IMR-90 (cell line): Measurements from ENCODE around the gene LIN7B. TPM values are rescaled to one million over a fixed set of nuclear protein-coding genes. Genes with fewer than 3 reads are reported as not detected.

Experiments used
- ATAC-seq: fragments of 200-7000 bp; cut with Tn5 transposase; 2 replicates; pipeline ENCODE4 v1.9.1; 2020; ENCODE audit warnings: low read depth, mild to moderate bottlenecking, moderate library complexity
- BruUV-seq: library from RNA; stranded (reverse); fragments of 400-500 nt; replicated peaks from 2 replicates; lab custom pipeline; 2021; lab: Mats Ljungman, UMichigan
- CTCF ChIA-PET: fragments of 300-600 bp; formaldehyde crosslinking; extraction: SDS; loops from one replicate; lab custom pipeline; 2021; ENCODE audit warnings: antibody characterized with exemption; lab: Yijun Ruan, JAX
- POLR2A ChIA-PET: fragments of 300-600 bp; sonication (Branson Sonifier 250); formaldehyde crosslinking; loops from one replicate; lab custom pipeline; 2022; ENCODE audit warnings: antibody characterized with exemption; ENCODE audit not compliant: unreplicated experiment; lab: Charles Lee
- DNase-seq: peaks from one replicate; pipeline ENCODE4 v3.0.0; 2013
- H2AFZ ChIP-seq: replicated peaks from 2 replicates; pipeline ENCODE3; 2013; ENCODE audit warnings: low read length, mild to moderate bottlenecking; ENCODE audit not compliant: poor library complexity
- H2AK5ac ChIP-seq: 2 replicates; pipeline ENCODE4 v1.6.1; 2013; ENCODE audit warnings: low read depth, low read length, inconsistent platforms
- H2AK9ac ChIP-seq: replicated peaks from 2 replicates; pipeline ENCODE3; 2013; ENCODE audit warnings: mild to moderate bottlenecking, low read depth, low read length, moderate library complexity; ENCODE audit not compliant: poor library complexity
- H2BK120ac ChIP-seq: 2 replicates; pipeline ENCODE4 v1.6.1; 2013; ENCODE audit warnings: low read depth, low read length, inconsistent platforms
- H2BK15ac ChIP-seq: 3 replicates; pipeline ENCODE4 v1.6.1; 2013; ENCODE audit warnings: low read depth, low read length, inconsistent platforms
- H2BK20ac ChIP-seq: 2 replicates; pipeline ENCODE4 v1.6.1; 2013; ENCODE audit warnings: low read depth, mild to moderate bottlenecking, inconsistent platforms, low read length, moderate library complexity
- H2BK5ac ChIP-seq: 2 replicates; pipeline ENCODE4 v1.6.1; 2013; ENCODE audit warnings: mild to moderate bottlenecking, low read depth, low read length, inconsistent platforms; ENCODE audit not compliant: poor library complexity, severe bottlenecking
- H3K14ac ChIP-seq: replicated peaks from 2 replicates; pipeline ENCODE4 v1.6.1; 2013; ENCODE audit warnings: low read depth, low read length, inconsistent platforms
- H3K18ac ChIP-seq: 2 replicates; pipeline ENCODE4 v1.6.1; 2013; ENCODE audit warnings: low read depth, low read length, control low read depth
- H3K23ac ChIP-seq: 2 replicates; pipeline ENCODE4 v1.6.1; 2013; ENCODE audit warnings: low read depth, low read length, inconsistent platforms
- H3K27ac ChIP-seq: 2 replicates; pipeline ENCODE4 v1.5.1; 2013; ENCODE audit warnings: mild to moderate bottlenecking, control low read depth, low read length; ENCODE audit not compliant: insufficient read depth
- H3K27me3 ChIP-seq: 2 replicates; pipeline ENCODE4 v1.6.1; 2013; ENCODE audit warnings: low read length; ENCODE audit not compliant: control insufficient read depth, insufficient read depth
- H3K36me3 ChIP-seq: 2 replicates; pipeline ENCODE4 v1.6.1; 2013; ENCODE audit warnings: low read length, mixed read lengths; ENCODE audit not compliant: control insufficient read depth, insufficient read depth
- H3K4ac ChIP-seq: 2 replicates; pipeline ENCODE4 v1.6.1; 2013; ENCODE audit warnings: low read depth, low read length, inconsistent platforms
- H3K4me1 ChIP-seq: 2 replicates; pipeline ENCODE4 v1.6.1; 2013; ENCODE audit warnings: low read length, mixed read lengths; ENCODE audit not compliant: control insufficient read depth, insufficient read depth
- H3K4me2 ChIP-seq: 2 replicates; pipeline ENCODE4 v1.6.1; 2013; ENCODE audit warnings: low read depth, mild to moderate bottlenecking, control low read depth, low read length, moderate library complexity
- H3K4me3 ChIP-seq: 2 replicates; pipeline ENCODE4 v1.5.1; 2013; ENCODE audit warnings: low read depth, mild to moderate bottlenecking, control low read depth, low read length, moderate library complexity; ENCODE audit not compliant: insufficient read depth
- H3K56ac ChIP-seq: 2 replicates; pipeline ENCODE4 v1.6.1; 2013; ENCODE audit warnings: low read length, inconsistent platforms; ENCODE audit not compliant: insufficient read depth; ENCODE audit errors: extremely low read depth
- H3K79me1 ChIP-seq, 2 experiments: 2 replicates each; pipeline ENCODE4 v1.6.1; 2013; ENCODE audit warnings: low read length in 2 of 2, inconsistent platforms in 1 of 2, low read depth in 1 of 2
- H3K9ac ChIP-seq: 2 replicates; pipeline ENCODE4 v1.6.1; 2013; ENCODE audit warnings: low read depth, low read length, control low read depth
- H3K9me1 ChIP-seq: 2 replicates; pipeline ENCODE4 v1.6.1; 2013; ENCODE audit warnings: low read length, inconsistent platforms; ENCODE audit not compliant: insufficient read depth
- H3K9me3 ChIP-seq: 2 replicates; pipeline ENCODE4 v1.6.1; 2013; ENCODE audit warnings: low read length; ENCODE audit not compliant: control insufficient read depth, insufficient read depth
- H4K20me1 ChIP-seq: 2 replicates; pipeline ENCODE4 v1.6.1; 2013; ENCODE audit warnings: low read length, inconsistent platforms; ENCODE audit not compliant: insufficient read depth
- H4K5ac ChIP-seq: 2 replicates; pipeline ENCODE4 v1.6.1; 2013; ENCODE audit warnings: mild to moderate bottlenecking, low read depth, low read length, control low read depth
- H4K8ac ChIP-seq, 2 experiments: 2 replicates each; pipeline ENCODE4 v1.6.1; 2013; ENCODE audit warnings: low read depth in 2 of 2, low read length in 2 of 2, control low read depth in 1 of 2, inconsistent platforms in 1 of 2
- H4K91ac ChIP-seq: 2 replicates; pipeline ENCODE4 v1.6.1; 2013; ENCODE audit warnings: low read depth, low read length, inconsistent platforms; ENCODE audit not compliant: insufficient read depth
- BHLHE40 ChIP-seq: fragments of 150-350 bp; IDR thresholded peaks from 2 replicates; pipeline ENCODE4 v1.6.1; 2016; ENCODE audit warnings: mild to moderate bottlenecking, low read depth, low read length
- CEBPB ChIP-seq: IDR thresholded peaks from 2 replicates; pipeline ENCODE4 v1.6.1; 2012; ENCODE audit warnings: low read depth, low read length, improper control_type of control experiment
- CHD1 ChIP-seq: IDR thresholded peaks from 2 replicates; pipeline ENCODE4 v1.6.1; 2012; ENCODE audit warnings: low read depth, low read length, improper control_type of control experiment
- FOS ChIP-seq: fragments of 150-350 bp; IDR thresholded peaks from 2 replicates; pipeline ENCODE4 v1.6.1; 2016; ENCODE audit warnings: low read depth, low read length
- MAFK ChIP-seq: IDR thresholded peaks from 2 replicates; pipeline ENCODE4 v1.6.1; 2012; ENCODE audit warnings: low read depth, low read length, improper control_type of control experiment
- MAZ ChIP-seq: IDR thresholded peaks from 2 replicates; pipeline ENCODE4 v1.6.1; 2012; ENCODE audit warnings: low read depth, mild to moderate bottlenecking, low read length, improper control_type of control experiment, moderate library complexity, borderline replicate concordance
- MXI1 ChIP-seq: IDR thresholded peaks from 2 replicates; pipeline ENCODE4 v1.6.1; 2012; ENCODE audit warnings: low read depth, mild to moderate bottlenecking, low read length, moderate library complexity, borderline replicate concordance
- NFE2L2 ChIP-seq: fragments of 150-350 bp; IDR thresholded peaks from 2 replicates; pipeline ENCODE4 v1.6.1; 2016; ENCODE audit warnings: low read depth, mild to moderate bottlenecking, low read length
- POLR2A ChIP-seq: IDR thresholded peaks from 2 replicates; pipeline ENCODE4 v1.6.1; 2012; ENCODE audit warnings: mild to moderate bottlenecking, low read depth, low read length
- RAD21 ChIP-seq: IDR thresholded peaks from 2 replicates; pipeline ENCODE4 v1.6.1; 2012; ENCODE audit warnings: low read length, improper control_type of control experiment
- RCOR1 ChIP-seq: IDR thresholded peaks from 2 replicates; pipeline ENCODE4 v1.6.1; 2012; ENCODE audit warnings: mild to moderate bottlenecking, low read length, improper control_type of control experiment; ENCODE audit not compliant: insufficient replicate concordance
- RFX5 ChIP-seq: IDR thresholded peaks from 2 replicates; pipeline ENCODE4 v1.8.0; 2012; ENCODE audit warnings: low read depth, mild to moderate bottlenecking, low read length, moderate library complexity
- SMC3 ChIP-seq: fragments of 150-350 bp; IDR thresholded peaks from 2 replicates; pipeline ENCODE4 v1.6.1; 2016; ENCODE audit warnings: low read depth, mild to moderate bottlenecking, antibody characterized with exemption, low read length, moderate library complexity
- WGBS, 2 experiments: methylation state at CpG; one replicate each; pipeline versions ENCODE4 v1.1.5 to v1.1.7; 2013; ENCODE audit warnings: missing lambda C conversion rate in 2 of 2; ENCODE audit not compliant: insufficient read length in 1 of 2; ENCODE audit errors: extremely low coverage in 2 of 2; 5-methylcytosine and 5-hydroxymethylcytosine counted together
- dilution Hi-C: fragments of 300-500 bp; cut with HindIII; formaldehyde crosslinking; loops from one replicate; pipeline ENCODE4 v1.14.3; 2018; ENCODE audit warnings: low sequenced_read_pairs; ENCODE audit not compliant: unreplicated experiment
- in situ Hi-C: fragments of 300-500 bp; cut with MboI; formaldehyde crosslinking; loops from 3 replicates; pipeline ENCODE4 v1.14.3; 2019; ENCODE audit warnings: low sequenced_read_pairs, inconsistent platforms, mixed read lengths
- intact Hi-C: fragments of 100-400 bp; cut with micrococcal nuclease; formaldehyde crosslinking; loops from 2 replicates; pipeline ENCODE4 v1.10.0; 2022
- polyA plus RNA-seq, 3 experiments: library from polyadenylated mRNA; depleted of rRNA; stranded (reverse); fragments of >200 nt; gene quantifications; 2 replicates each; pipeline ENCODE4 v1.2.3, GENCODE V29; 2012; ENCODE audit warnings: low replicate concordance in 1 of 3
- total RNA-seq: library from RNA; depleted of rRNA; stranded (reverse); fragments of >200 nt; gene quantifications from 2 replicates; pipeline ENCODE4 v1.2.3, GENCODE V29; 2012
- TF ChIP-seq, protein P1 (sequence below): fragments of 150-350 bp; IDR thresholded peaks from 2 replicates; pipeline ENCODE4 v1.6.1; 2016; ENCODE audit warnings: low read depth, mild to moderate bottlenecking, low read length, moderate library complexity, borderline replicate concordance
- TF ChIP-seq, protein P2 (sequence below): fragments of 150-350 bp; IDR thresholded peaks from 2 replicates; pipeline ENCODE4 v1.6.1; 2017; ENCODE audit warnings: mild to moderate bottlenecking, antibody characterized with exemption, low read length, low read depth
- TF ChIP-seq, protein P3 (sequence below): conservative IDR thresholded peaks from 2 replicates; pipeline ENCODE4 v1.5.1; 2012; ENCODE audit warnings: mild to moderate bottlenecking, low read depth, low read length, improper control_type of control experiment

LIN7B gene
- total and polyA plus RNA-seq, 2 of the 4 experiments (the other 2 are of a cell fraction) = 3.8 to 8.0 TPM

DNA sequence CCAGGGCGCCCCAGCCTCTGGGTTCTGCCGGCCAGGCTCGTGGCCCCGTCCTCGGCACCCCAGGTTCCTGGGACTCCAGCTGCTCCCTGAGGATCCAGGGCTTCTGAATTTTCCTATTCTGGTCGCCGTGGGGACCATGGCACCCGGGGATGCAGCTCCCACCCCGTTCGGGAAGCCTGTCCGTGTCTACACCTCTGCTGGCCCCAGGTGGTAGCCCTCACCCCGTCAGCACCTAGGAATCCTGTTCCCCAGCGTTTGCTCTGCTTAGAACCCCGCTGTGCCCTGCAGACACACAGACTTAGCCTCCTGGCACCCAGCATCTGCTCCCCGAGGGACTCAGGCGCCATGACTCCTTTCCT lies 6.1 kb downstream of the LIN7B start:
- Histone ChIP-seq H2BK20ac (no peak overlapping the region), H3K36me3 (no peaks in the 10 kb centered on the region), H2BK15ac (no peak overlapping the region), H2BK5ac (no peak overlapping the region), H3K4me1 (peaks cover 4% of the 10 kb centered on the region; the same call in 1 of the 2 replicates), H3K9me1 (peaks cover 11% of the 10 kb centered on the region), H2BK120ac (no peak overlapping the region), H3K9ac (no peak overlapping the region), H3K4ac (no peak overlapping the region), H3K4me3 (no peak overlapping the region), H3K4me2 (no peak overlapping the region), H3K56ac (no peak overlapping the region), H4K8ac (no peak overlapping the region), H3K18ac (no peak overlapping the region), H2AK9ac (peak overlapping the region; percentile 81), H2AFZ (no peak overlapping the region), H3K27me3 (peaks cover 12% of the 10 kb centered on the region), H4K5ac (no peak overlapping the region), H3K14ac (no peak overlapping the region), H4K91ac (no peak overlapping the region), H3K23ac (no peak overlapping the region), H3K9me3 (no peaks in the 10 kb centered on the region), H2AK5ac (no peak overlapping the region), H3K27ac (no peak overlapping the region), H3K79me1 (peaks cover 0 to 26% of the 10 kb centered on the region in 2 experiments; a peak in 2 of 4 replicates), H4K20me1 (peaks cover 3% of the 10 kb centered on the region; the same call in 1 of the 2 replicates)
- POLR2A ChIA-PET = no interaction called here
- 13% methylated on average over 13 of the region's 16 CpGs; no CpG with 5 or more reads in 1 of the 2 experiments for WGBS, 2 experiments
- BruUV-seq = no TSS peak
- DNase-seq (no peak), ATAC-seq (no peak)
- dilution Hi-C loops = no loop called here
- CTCF ChIA-PET = interaction anchor here (1.3 kb wide), 1 partner anchor 26 kb away, joined by 4 read pairs; no protein-coding TSS in a partner anchor
- no peak for TF ChIP-seq NFE2L2
- TF ChIP-seq, protein P1, sequence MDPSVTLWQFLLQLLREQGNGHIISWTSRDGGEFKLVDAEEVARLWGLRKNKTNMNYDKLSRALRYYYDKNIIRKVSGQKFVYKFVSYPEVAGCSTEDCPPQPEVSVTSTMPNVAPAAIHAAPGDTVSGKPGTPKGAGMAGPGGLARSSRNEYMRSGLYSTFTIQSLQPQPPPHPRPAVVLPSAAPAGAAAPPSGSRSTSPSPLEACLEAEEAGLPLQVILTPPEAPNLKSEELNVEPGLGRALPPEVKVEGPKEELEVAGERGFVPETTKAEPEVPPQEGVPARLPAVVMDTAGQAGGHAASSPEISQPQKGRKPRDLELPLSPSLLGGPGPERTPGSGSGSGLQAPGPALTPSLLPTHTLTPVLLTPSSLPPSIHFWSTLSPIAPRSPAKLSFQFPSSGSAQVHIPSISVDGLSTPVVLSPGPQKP = no peak
- no peak for TF ChIP-seq FOS
- no peak for TF ChIP-seq POLR2A
- no peak for TF ChIP-seq SMC3
- TF ChIP-seq, protein P2, sequence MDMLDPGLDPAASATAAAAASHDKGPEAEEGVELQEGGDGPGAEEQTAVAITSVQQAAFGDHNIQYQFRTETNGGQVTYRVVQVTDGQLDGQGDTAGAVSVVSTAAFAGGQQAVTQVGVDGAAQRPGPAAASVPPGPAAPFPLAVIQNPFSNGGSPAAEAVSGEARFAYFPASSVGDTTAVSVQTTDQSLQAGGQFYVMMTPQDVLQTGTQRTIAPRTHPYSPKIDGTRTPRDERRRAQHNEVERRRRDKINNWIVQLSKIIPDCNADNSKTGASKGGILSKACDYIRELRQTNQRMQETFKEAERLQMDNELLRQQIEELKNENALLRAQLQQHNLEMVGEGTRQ = no peak
- TF ChIP-seq, protein P3, sequence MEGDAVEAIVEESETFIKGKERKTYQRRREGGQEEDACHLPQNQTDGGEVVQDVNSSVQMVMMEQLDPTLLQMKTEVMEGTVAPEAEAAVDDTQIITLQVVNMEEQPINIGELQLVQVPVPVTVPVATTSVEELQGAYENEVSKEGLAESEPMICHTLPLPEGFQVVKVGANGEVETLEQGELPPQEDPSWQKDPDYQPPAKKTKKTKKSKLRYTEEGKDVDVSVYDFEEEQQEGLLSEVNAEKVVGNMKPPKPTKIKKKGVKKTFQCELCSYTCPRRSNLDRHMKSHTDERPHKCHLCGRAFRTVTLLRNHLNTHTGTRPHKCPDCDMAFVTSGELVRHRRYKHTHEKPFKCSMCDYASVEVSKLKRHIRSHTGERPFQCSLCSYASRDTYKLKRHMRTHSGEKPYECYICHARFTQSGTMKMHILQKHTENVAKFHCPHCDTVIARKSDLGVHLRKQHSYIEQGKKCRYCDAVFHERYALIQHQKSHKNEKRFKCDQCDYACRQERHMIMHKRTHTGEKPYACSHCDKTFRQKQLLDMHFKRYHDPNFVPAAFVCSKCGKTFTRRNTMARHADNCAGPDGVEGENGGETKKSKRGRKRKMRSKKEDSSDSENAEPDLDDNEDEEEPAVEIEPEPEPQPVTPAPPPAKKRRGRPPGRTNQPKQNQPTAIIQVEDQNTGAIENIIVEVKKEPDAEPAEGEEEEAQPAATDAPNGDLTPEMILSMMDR = no peak
- no peak for TF ChIP-seq RFX5
- TF ChIP-seq RAD21 = no peak
- no peak for TF ChIP-seq RCOR1
- no peak for TF ChIP-seq CEBPB
- TF ChIP-seq MXI1 = no peak
- TF ChIP-seq BHLHE40 = no peak
- no peak for TF ChIP-seq MAZ
- TF ChIP-seq MAFK = no peak
- TF ChIP-seq CHD1 = no peak
- intact Hi-C loops = no loop called here
- in situ Hi-C loops = no loop called here
